ENCODE data around the gene GPC6.

The GPC6 gene

DNA sequence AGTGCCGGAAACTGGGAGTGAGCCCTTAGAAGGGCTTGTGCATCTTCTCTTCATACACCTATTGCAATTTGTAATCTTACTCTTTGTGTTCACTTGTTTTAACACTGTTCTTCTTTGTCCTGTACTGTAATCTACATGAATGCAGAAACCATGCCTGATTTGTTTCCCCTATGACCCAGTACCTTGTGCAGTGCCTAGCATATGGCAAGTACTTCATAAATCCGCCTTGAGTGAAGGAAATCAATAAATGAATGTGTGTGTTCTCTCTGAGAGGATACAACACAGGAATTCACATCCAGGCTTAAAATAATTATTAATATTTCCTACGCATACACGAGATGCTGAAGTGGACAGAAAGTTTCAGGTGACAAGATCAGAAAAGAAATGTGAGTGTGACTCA lies 172.6 kb downstream of the GPC6 start (continued):
- TF ChIP-seq, protein P1, sequence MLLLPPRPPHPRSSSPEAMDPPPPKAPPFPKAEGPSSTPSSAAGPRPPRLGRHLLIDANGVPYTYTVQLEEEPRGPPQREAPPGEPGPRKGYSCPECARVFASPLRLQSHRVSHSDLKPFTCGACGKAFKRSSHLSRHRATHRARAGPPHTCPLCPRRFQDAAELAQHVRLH (tag by site-specific recombination; IDR thresholded peaks at IDR 0.05), result no peak
- no peak for TF ChIP-seq ZNF140 (tag by site-specific recombination; IDR thresholded peaks at IDR 0.05)

DNA sequence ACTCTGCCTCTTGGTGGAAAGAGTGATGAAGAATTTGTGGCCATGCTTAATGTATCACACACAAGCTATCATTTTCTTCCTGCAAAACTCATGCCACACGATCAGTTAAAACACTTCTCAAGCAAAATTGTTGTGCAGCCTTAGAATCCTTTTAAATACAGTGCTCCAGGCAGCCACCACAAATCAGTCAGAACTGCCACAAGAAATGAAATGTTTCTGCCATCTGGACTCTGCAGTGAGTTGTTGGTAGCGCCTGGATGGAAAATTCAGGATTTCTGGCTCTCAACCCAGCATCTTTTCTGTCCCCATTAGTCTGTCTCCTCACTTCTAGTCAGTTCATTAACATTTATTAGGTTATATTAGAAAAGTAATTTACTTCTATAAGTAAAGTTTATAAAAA lies 179.5 kb downstream of the GPC6 start:
- H3K4me3 ChIP-seq (ENCODE audit: low read depth, low read length), result no peak overlapping the region
- H3K27ac ChIP-seq (ENCODE audit: extremely low read depth, low read depth, low read length), result no peak overlapping the region
- no peaks in the 10 kb centered on the region for H3K36me3 ChIP-seq (ENCODE audit: control insufficient read depth in 2 of 2, insufficient read depth in 1 of 2, low read length in 2 of 2)
- H3K4me1 ChIP-seq (ENCODE audit: control insufficient read depth, insufficient read depth, low read length), result no peaks in the 10 kb centered on the region
- POLR2A ChIA-PET, result no interaction called here
- TF ChIP-seq ZNF311 (tag by site-specific recombination; IDR thresholded peaks at IDR 0.05; ENCODE audit: borderline replicate concordance) (no peak), ZNF324 (tag by site-specific recombination; IDR thresholded peaks at IDR 0.05) (no peak), ZNF433 (tag by site-specific recombination; IDR thresholded peaks at IDR 0.05; ENCODE audit: low read depth) (no peak), ZNF488 (tag by site-specific recombination; IDR thresholded peaks at IDR 0.05) (no peak), ZBTB20 (tag by site-specific recombination; IDR thresholded peaks at IDR 0.05) (no peak), ZFP69B (tag by site-specific recombination; IDR thresholded peaks at IDR 0.05) (no peak), ZNF501 (tag by site-specific recombination; IDR thresholded peaks at IDR 0.05) (no peak), ZNF626 (tag by site-specific recombination; IDR thresholded peaks at IDR 0.05) (no peak), HOXD13 (CRISPR knock-in tag; IDR thresholded peaks at IDR 0.05; ENCODE audit: borderline replicate concordance) (no peak)
- TF ChIP-seq, protein P2, sequence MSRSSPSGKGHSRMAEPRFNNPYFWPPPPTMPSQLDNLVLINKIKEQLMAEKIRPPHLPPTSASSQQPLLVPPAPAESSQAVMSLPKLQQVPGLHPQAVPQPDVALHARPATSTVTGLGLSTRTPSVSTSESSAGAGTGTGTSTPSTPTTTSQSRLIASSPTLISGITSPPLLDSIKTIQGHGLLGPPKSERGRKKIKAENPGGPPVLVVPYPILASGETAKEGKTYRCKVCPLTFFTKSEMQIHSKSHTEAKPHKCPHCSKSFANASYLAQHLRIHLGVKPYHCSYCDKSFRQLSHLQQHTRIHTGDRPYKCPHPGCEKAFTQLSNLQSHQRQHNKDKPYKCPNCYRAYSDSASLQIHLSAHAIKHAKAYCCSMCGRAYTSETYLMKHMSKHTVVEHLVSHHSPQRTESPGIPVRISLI (tag by site-specific recombination; IDR thresholded peaks at IDR 0.05), result no peak
- H3K9me3 ChIP-seq (ENCODE audit: control insufficient read depth, insufficient read depth, low read depth, low read length), result no peaks in the 10 kb centered on the region
- CTCF ChIA-PET, result no interaction called here

DNA sequence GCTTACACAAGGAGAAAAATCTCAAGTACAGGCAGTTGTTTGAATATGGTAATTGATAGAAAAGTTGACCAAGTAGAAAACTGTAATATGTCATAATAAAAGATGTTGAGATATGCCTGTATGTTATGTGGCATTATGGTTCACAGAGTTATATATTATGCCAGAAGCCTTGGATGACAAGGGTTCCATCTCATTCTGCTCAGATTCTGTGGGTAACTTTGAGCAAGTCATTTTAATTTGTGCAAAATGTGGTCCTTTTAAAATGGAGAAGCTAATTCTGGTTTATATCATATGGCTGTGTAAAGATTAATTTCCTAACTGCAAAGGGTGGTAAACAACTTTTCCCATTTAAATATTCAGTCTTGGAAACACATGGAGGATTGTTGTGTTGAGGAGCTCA lies 180.9 kb downstream of the GPC6 start:
- H3K4me1 ChIP-seq (ENCODE audit: control insufficient read depth, insufficient read depth, low read length), result no peaks in the 10 kb centered on the region
- POLR2A ChIA-PET, result no interaction called here
- H3K4me3 ChIP-seq (ENCODE audit: low read depth, low read length), result no peak overlapping the region
- H3K9me3 ChIP-seq (ENCODE audit: control insufficient read depth, insufficient read depth, low read depth, low read length), result no peaks in the 10 kb centered on the region
- H3K27ac ChIP-seq (ENCODE audit: extremely low read depth, low read depth, low read length), result no peak overlapping the region
- TF ChIP-seq REPIN1 (tag by site-specific recombination; IDR thresholded peaks at IDR 0.05; ENCODE audit: low read depth) (no peak), MYNN (tag by site-specific recombination; IDR thresholded peaks at IDR 0.05; ENCODE audit: borderline replicate concordance) (no peak), ZNF768 (tag by site-specific recombination; IDR thresholded peaks at IDR 0.05) (no peak), ZNF473 (tag by site-specific recombination; IDR thresholded peaks at IDR 0.05) (no peak), REST (tag by site-specific recombination; IDR thresholded peaks at IDR 0.05) (no peak), ZNF169 (tag by site-specific recombination; IDR thresholded peaks at IDR 0.05) (no peak)
- no peaks in the 10 kb centered on the region for H3K36me3 ChIP-seq (ENCODE audit: control insufficient read depth in 2 of 2, insufficient read depth in 1 of 2, low read length in 2 of 2)
- CTCF ChIA-PET, result no interaction called here
